ENCODE results near the gene CNTNAP1. TPM values are rescaled to one million over a fixed set of nuclear protein-coding genes. Genes with fewer than 3 reads are reported as not detected.

Gene CNTNAP1
- total RNA-seq, 1 donor from 2014 or later = 0.66 TPM

- intact Hi-C loops (cut with micrococcal nuclease) = no loop called here
These were observed 11.3 kb upstream of the CNTNAP1 start for GRCh38 chr17:42670789-42671657.

DNA sequence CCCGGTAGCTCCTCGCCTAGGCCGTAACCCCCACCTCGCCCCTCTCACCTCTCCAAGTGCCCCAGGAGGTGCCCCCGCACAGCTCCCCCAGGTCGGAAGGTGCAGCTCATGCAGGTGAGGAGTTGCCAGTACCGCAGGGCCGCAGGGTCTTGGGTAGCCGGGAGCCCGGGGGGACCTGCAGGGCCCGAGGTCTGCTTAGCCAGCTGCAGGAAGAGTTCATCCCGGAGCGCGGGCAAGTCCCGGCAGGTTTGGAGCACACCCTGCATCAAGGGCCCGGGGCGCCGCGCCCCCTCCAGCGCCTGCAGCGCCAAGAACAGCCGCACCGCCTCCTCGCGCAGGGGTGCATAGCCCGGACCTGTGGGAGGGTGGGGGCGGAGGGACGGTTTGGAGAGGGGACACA is 10.3 kb upstream of the CNTNAP1 start:
- intact Hi-C loops (cut with micrococcal nuclease) = no loop called here

GRCh38 chr17:42673266-42673884 is 9.0 kb upstream of the CNTNAP1 start:
- intact Hi-C loops (cut with micrococcal nuclease) = no loop called here

DNA sequence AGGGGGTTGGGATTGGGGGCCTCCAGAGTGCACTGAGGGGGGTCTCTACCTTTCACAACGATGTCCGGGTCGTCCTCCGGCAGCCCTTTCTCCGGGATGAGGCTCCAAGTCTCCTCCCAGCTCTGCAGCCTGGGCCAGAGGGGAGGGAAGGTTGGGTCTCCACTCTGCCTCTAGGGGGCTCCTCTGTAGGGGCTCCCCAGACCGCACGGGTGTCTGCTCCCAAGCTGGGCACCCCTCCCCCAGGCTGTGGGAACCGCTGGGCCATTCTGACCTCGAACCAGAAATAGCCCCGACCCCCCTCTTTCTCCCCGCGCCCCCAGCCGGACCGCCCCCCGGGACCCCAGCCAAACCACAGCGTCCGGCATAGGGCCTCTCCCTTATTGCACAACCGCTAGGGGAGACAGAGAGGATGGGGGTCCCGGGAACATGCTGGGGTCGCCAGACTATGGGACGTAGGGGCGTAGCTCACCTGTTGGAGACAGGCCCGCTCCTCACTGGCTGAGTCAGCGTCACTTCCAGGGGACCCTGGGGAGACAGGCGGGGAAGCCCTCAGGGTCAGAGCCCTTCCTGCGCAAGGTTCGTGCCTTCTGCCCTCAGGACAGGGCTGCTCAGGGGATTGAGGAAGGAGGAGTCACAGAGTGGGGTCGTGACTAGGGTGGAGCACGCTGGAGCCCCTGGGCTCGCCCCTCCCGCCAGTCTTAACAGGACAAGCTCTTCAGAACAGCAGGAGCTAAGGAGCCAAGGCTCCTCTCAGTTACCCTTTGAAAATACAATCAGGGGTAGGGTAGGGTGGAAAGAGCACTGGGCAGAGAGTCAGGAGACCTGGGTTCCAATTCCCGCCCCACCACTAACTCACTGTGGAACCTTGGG is 8.2 kb upstream of the CNTNAP1 start:
- intact Hi-C loops (cut with micrococcal nuclease) = no loop called here

GRCh38 chr17:42674755-42675347 is 7.5 kb upstream of the CNTNAP1 start:
- intact Hi-C loops (cut with micrococcal nuclease) = loop anchor here (5.0 kb wide), 2 partner anchors 347 to 1652 kb away; partner anchors contain the start of gene VAT1

DNA sequence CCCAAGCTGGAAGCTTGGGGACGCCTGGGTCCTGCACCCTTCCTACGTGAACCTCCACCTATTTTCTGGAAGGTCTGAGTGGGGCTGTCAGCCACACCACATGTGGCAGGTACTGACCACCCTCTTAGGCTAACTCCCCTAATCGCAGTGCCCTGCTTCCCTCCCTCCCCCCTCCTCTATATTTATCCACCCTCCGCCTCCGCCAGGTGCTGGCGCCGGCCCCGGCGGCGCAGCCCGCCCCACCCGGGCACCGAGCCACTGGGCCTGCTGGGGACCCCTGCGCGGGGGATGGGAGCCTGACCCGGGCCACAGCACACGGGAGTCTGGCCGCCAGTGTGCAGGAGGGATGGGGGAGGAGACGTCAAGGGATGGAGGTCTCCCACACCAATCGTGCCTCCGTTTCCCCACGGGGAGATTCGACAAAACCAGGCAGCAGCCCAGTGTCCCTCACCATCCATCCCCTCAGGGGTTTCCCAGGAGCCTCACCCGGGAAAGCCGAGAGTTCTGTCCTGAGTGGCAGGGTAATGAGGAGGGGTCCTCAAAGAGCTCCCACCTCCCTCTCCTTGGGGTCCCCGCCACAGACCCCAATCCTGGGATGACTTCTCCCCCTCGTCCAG is 6.9 kb upstream of the CNTNAP1 start:
- intact Hi-C loops (cut with micrococcal nuclease) = loop anchor here (5.0 kb wide), 2 partner anchors 347 to 1652 kb away; partner anchors contain the start of gene VAT1

DNA sequence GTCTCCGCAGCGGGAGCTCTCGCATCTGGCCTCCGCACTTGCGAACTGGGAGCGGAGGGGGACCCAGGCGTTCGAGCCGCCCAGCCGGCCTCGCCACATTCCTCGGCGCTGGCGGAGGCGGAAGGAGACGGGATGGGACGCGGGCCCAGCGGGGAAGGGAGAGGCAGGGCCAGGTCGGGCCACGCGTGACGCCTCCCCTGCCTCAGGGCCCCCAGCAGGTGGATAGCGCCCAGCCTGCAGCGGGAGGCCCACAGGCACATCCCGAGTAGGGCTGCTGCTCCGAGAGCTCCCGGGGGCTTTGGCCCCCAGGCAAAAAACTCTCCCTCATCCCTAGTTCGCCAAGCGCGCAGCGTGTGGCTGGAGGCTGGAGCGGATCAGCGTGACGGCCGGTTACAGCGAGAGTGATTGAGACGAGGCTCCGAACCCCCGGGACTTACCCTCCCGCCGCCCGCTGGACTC is 6.3 kb upstream of the CNTNAP1 start:
- intact Hi-C loops (cut with micrococcal nuclease) = loop anchor here (2.0 to 5.0 kb wide), 3 partner anchors 69 to 1651 kb away; partner anchors contain the start of genes EZH1 and VAT1

DNA sequence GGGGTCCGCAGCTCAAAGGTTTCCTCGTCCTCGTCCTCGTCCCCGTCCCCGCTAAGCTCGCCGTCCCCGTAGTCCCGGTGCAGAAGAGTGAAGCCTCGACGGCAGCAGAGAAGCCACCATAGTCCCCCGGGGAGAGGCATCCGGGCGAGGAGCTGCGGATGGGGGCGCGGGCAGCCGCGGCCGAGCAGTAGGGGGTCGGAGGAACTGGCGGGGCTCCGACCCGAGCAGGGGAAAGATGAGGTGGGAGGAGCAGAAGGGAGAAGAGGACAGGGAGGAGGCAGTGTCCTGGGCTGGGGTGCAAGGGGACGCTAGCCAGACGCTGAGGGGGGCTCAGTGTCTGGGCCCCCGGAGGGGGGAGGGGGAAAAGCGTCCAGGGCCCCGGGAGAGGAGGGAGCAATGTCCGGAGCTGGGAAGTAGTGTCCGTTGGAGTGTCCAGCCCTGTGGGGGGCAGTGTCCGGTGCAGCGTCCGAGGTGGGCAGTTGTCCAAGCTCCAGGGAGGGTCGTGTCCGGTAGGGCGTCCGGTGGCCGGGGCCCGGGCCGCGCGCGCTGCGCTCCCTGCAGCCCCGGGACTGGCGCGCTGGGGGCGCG is 5.8 kb upstream of the CNTNAP1 start, which contains the start of gene PLEKHH3:
PLEKHH3 (minus strand) TSS at position 571 of the 588 bp plus-strand sequence; CDS start at position 140, 431 bp downstream.
- intact Hi-C loops (cut with micrococcal nuclease) = loop anchor here (2.0 to 5.0 kb wide), 3 partner anchors 68 to 1651 kb away; partner anchors contain the start of genes EZH1 and VAT1

DNA sequence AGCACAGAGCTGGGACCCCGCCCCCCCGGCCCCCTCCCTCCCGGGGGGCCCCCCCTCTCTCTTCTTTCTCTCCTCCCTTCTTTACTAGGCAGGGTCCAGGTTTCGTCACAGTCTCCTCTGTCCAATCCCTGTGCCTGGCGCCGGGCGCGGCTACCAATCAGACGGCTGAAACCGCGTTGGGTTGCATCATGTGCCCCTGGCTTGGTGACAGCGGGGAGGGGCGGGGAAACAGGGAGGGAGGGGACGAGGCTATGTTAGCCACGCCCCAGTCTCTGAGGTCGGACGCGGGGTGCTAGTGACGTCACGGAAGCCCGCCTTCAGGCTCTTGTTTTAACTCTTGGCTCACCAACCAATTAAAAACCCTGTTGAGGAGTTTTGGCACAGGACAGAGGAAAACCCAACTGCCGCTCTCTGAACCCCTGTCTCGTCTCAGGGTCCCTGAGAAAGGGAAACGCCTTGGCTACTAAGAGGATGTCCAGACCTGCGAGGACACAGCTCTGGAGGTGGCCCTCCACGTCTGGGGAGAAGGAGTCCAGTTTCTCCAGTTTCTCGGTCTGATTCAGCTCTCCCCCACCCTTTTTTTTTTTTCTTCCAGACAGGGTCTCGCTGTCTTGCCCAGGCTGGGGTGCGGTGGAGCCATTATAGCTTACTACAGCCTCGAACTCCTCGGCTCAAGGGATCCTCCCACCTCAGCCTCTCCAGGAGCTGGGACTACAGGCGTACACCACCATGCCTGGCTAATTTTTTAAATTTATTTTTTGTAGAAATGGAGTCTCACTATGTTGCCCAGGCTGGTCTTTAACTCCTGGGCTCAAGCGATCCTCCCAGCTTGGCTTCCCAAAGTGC is 5.1 kb upstream of the CNTNAP1 start:
- intact Hi-C loops (cut with micrococcal nuclease) = loop anchor here (2.0 to 5.0 kb wide), 3 partner anchors 68 to 1650 kb away; partner anchors contain the start of genes EZH1 and VAT1

GRCh38 chr17:42677921-42678781 is 4.2 kb upstream of the CNTNAP1 start:
- intact Hi-C loops (cut with micrococcal nuclease) = loop anchor here (1.0 to 5.0 kb wide), 4 partner anchors 67 to 1649 kb away; partner anchors contain the start of genes EZH1 and VAT1

GRCh38 chr17:42678951-42679491 is 3.3 kb upstream of the CNTNAP1 start:
- intact Hi-C loops (cut with micrococcal nuclease) = loop anchor here (1.0 to 5.0 kb wide), 4 partner anchors 70 to 1648 kb away; partner anchors contain the start of genes RETREG3, TUBG1 and VAT1

- intact Hi-C loops (cut with micrococcal nuclease) = loop anchor here (1.0 to 5.0 kb wide), 3 partner anchors 70 to 1648 kb away; partner anchors contain the start of genes RETREG3, TUBG1 and VAT1
These were observed 2.6 kb upstream of the CNTNAP1 start for GRCh38 chr17:42679492-42680330.

DNA sequence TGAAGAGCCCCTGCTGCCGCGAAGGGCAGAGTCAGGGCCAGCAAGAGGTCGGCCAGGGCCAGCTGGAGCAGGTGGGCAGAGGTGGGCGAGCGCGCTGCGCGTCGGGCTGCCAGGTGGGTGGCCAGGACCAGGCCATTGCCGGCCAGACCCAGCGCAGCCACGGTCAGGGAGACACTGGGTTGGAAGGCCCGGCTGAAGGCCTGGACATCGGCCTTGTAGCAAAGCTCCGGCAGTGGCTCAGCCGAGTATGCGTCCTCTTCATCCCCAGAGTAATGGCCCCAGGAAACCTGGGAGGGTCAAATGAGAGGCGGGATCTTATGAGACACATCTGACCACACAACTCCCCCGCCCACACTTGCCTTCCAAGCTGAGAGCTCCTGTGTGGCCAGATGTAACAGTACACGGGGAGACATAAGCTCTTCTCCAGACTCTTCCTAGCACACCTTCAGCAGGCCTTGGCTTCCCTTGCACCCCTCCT is 2.0 kb upstream of the CNTNAP1 start:
- intact Hi-C loops (cut with micrococcal nuclease) = no loop called here

DNA sequence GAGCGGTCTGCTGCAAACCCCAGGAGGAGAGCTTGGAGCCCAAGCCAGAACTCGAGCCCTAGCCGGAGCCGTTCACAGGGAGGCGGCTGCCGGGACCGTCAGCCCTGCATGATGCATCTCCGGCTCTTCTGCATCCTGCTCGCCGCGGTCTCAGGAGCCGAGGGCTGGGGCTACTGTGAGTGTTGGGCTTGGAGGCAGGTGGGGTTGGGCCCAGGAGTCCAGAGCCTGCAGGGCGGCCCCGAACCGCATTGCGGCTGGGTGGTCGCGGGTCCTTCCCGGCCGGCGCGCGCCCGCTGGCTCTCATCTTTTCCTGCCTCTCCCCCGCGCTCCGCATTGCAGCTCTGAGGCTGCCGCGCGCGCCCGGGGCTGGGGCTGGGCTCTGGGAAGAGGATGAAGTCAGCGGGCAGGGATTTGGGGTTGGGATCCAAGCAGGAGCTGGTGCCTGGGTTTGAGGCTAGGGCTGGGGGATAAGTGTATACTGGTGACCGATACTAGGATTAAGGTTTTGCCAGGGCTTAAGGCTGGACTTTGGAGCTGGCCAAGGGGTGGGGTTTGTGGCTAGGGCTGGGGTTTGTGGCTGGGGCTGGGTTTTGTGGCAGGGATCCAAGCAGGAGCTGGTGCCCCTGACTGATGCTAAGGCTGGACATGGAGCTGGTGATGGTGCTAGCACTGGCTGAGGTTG is 532 bp downstream of the CNTNAP1 start:
- intact Hi-C loops (cut with micrococcal nuclease) = no loop called here

GRCh38 chr17:42683407-42684034 is 1.2 kb downstream of the CNTNAP1 start:
- intact Hi-C loops (cut with micrococcal nuclease) = no loop called here

Measured in T-helper 2 cell treated with Interferon-gamma antibody and Interleukin-4, amounts not matched to agents 100 ng/mL and 5 ng/mL, for 36 hours (primary cell).